GM12874 (cell line): ENCODE measurements around the gene PHACTR1.
A peak's percentile ranks its signal among the peaks of the same experiment; 100 is the strongest.

Experiments used
- TF ChIP-seq, protein P1 (sequence below): IDR thresholded peaks from 2 replicates; pipeline ENCODE4 v1.5.1; 2011; ENCODE audit warnings: low read depth, mild to moderate bottlenecking, control low read depth, low read length, moderate library complexity; ENCODE audit not compliant: insufficient read depth

PHACTR1 gene

DNA sequence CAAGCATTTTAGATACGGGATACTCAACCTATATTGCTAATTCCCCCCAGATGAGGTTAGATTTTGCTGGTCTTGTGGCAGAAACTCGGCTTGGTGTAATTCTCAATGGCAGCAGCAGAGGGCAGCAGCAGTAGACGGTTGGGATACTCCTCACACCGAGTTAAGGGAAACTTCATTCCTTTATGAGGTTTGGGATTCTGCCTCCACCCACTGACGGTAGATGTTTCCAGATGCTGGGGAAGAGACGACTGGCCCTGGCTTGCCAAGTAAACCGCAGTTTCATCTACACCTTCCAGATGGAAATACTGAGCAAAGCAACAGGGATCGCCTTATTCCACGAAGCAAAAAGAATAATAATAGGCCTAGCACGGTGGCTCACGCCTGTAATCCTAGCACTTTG, 620.0 kb downstream of the PHACTR1 start:
- TF ChIP-seq, protein P1, sequence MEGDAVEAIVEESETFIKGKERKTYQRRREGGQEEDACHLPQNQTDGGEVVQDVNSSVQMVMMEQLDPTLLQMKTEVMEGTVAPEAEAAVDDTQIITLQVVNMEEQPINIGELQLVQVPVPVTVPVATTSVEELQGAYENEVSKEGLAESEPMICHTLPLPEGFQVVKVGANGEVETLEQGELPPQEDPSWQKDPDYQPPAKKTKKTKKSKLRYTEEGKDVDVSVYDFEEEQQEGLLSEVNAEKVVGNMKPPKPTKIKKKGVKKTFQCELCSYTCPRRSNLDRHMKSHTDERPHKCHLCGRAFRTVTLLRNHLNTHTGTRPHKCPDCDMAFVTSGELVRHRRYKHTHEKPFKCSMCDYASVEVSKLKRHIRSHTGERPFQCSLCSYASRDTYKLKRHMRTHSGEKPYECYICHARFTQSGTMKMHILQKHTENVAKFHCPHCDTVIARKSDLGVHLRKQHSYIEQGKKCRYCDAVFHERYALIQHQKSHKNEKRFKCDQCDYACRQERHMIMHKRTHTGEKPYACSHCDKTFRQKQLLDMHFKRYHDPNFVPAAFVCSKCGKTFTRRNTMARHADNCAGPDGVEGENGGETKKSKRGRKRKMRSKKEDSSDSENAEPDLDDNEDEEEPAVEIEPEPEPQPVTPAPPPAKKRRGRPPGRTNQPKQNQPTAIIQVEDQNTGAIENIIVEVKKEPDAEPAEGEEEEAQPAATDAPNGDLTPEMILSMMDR: peak; percentile 85

DNA sequence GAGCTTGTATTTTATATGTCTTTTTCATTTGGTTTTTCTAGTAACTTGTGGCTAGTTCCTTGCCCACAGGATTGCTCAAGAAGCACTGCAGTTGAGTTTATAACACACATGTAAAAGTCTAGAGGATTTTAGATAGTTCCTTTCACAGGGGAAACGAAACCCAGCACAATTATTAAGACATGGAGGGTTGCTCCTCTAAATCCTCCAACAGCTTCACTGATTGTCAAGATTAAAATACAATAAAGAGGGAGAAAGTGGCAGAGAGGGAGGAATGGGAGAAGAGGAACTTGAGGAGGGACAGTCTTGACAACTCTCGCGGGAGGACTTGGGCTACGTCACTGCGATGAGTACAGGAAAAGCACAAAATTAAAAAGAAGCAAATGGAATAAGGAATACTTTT, 621.5 kb downstream of the PHACTR1 start:
- TF ChIP-seq, protein P1: no peak
